Transverse colon (tissue), 4 donors: ENCODE data around the gene MRPL28. TPM values are rescaled to one million over a fixed set of nuclear protein-coding genes. Genes with fewer than 3 reads are reported as not detected.
"Not testable (repeated sequence)": the region's sequence is repeated elsewhere in the genome, so short reads cannot be mapped to it uniquely, and the experiment has no call there.

Experiments used
- DNase-seq: peaks from one replicate; pipeline ENCODE4 v3.0.0-alpha.2; 2019
- H3K27ac ChIP-seq, 4 donors: fragments of 200-600 bp; sonication (generic); 2 replicates each; pipeline ENCODE4 v1.5.1; 2016 to 2018; ENCODE audit warnings: inconsistent platforms in 4 of 4
- H3K27me3 ChIP-seq: fragments of 200-600 bp; sonication (generic); 2 replicates; pipeline ENCODE4 v1.5.1; 2017; ENCODE audit warnings: inconsistent platforms
- H3K36me3 ChIP-seq, 4 donors: fragments of 200-600 bp; sonication (generic); 2 replicates each; pipeline ENCODE4 v1.5.1; 2017 to 2019; ENCODE audit warnings: inconsistent platforms in 4 of 4
- H3K4me1 ChIP-seq, 4 donors: fragments of 200-600 bp; sonication (generic); 2 replicates each; pipeline ENCODE4 v1.5.1; 2017 to 2020; ENCODE audit warnings: inconsistent platforms in 4 of 4
- H3K4me3 ChIP-seq, 4 donors: fragments of 200-600 bp; sonication (generic); 1 replicate in 1 of 4; 2 replicates in 3 of 4; pipeline versions ENCODE4 v1.5.1 to v1.6.1; 2017 to 2019; ENCODE audit warnings: inconsistent platforms in 4 of 4
- H3K9me3 ChIP-seq, 2 donors: fragments of 200-600 bp; sonication (generic); 2 replicates each; pipeline ENCODE4 v1.5.1; 2017 to 2019; ENCODE audit warnings: inconsistent platforms in 2 of 2
- CTCF ChIP-seq, 5 experiments: fragments of 200-600 bp in 3 of 5; fragments of 450-650 bp in 2 of 5; sonication (generic) in 3 of 5; IDR thresholded peaks; 1 replicate in 2 of 5; 2 replicates in 3 of 5; pipeline ENCODE4 v1.5.1; 2016 to 2017; ENCODE audit warnings: antibody characterized with exemption in 5 of 5, inconsistent platforms in 3 of 5, mild to moderate bottlenecking in 2 of 5, moderate library complexity in 1 of 5
- EP300 ChIP-seq: sonication (generic); formaldehyde crosslinking; IDR thresholded peaks from one replicate; pipeline ENCODE4 v1.6.1; 2017; ENCODE audit warnings: antibody characterized with exemption, low read depth
- POLR2A ChIP-seq: fragments of 450-650 bp; IDR thresholded peaks from one replicate; pipeline ENCODE4 v1.6.1; 2016; ENCODE audit warnings: antibody characterized with exemption, mild to moderate bottlenecking, moderate library complexity
- POLR2AphosphoS5 ChIP-seq, 3 donors: sonication (generic); formaldehyde crosslinking; IDR thresholded peaks; one replicate each; pipeline ENCODE4 v1.6.1; 2016; ENCODE audit warnings: antibody characterized with exemption in 3 of 3
- WGBS, 2 donors: methylation state at CpG; one replicate each; pipeline ENCODE4 v1.1.5; 2018; ENCODE audit warnings: low coverage in 1 of 2; 5-methylcytosine and 5-hydroxymethylcytosine counted together
- in situ Hi-C, 4 donors: fragments of 200-750 bp; cut with MboI; loops; one replicate each; pipeline versions ENCODE4 v1.15.0 to v1.15.1; 2017; ENCODE audit warnings: low sequenced_read_pairs in 3 of 4, low pct_ligation_motif_present in 1 of 4, low pct_unique_long_range_greater_than_20kb in 1 of 4
- intact Hi-C: fragments of 100-400 bp; cut with DNase I; formaldehyde crosslinking; loops from one replicate; pipeline ENCODE4 v1.15.1; 2023; ENCODE audit warnings: low total_unique reads
- total RNA-seq, 4 donors: library from RNA; depleted of rRNA; stranded (reverse); fragments of >200 nt; gene quantifications; one replicate each; pipeline ENCODE4 v1.1.0, GENCODE V29; 2016

The MRPL28 gene
- 10 to 100 TPM; 24.7 to 81.2 (median 53.0) TPM for total RNA-seq

GRCh38 chr16:370443-370842 is at the start of gene MRPL28:
TSS of gene MRPL28 (minus strand) at chr16:370538. CDS start at chr16:370218, 320 bp downstream.
- Histone ChIP-seq H3K4me1 (peaks cover 12 to 19% (median 13%) of the 10 kb centered on the region in 4 donors), H3K4me3 (peak within 1 kb of the TSS; percentile 38 to 61 (median 40)), H3K27me3 (no peaks in the 10 kb centered on the region), H3K27ac (peak within 1 kb of the TSS; percentile 71 to 84 (median 72)), H3K9me3 (no peaks in the 10 kb centered on the region), H3K36me3 (peaks cover 0 to 24% (median 6%) of the 10 kb centered on the region in 4 donors)
- TF ChIP-seq POLR2AphosphoS5 (IDR thresholded peaks at IDR 0.05) (peak; percentile 56 to 69 (median 69)), EP300 (no peak), CTCF (IDR thresholded peaks at IDR 0.05) (no peak), POLR2A (peak; percentile 32)
- in situ Hi-C loops = no loop called here
- peak; percentile 97 for DNase-seq
- intact Hi-C loops = no loop called here
- 0 to 2% methylated on average over 13 to 15 of the region's 30 CpGs for whole genome bisulfite sequencing, 2 donors

GRCh38 chr16:415170-415498 is 44.8 kb upstream of the MRPL28 start:
- H3K27ac ChIP-seq, in situ Hi-C loops, H3K4me3 ChIP-seq, H3K27me3 ChIP-seq, DNase-seq, H3K4me1 ChIP-seq, H3K36me3 ChIP-seq, intact Hi-C loops, H3K9me3 ChIP-seq: not testable (repeated sequence)
- 94 to 100% methylated on average over 1 to 3 of the region's 3 CpGs for WGBS, 2 donors

- 87% methylated on average over 19 of the region's 21 CpGs; no CpG with 5 or more reads in 1 of the 2 donors for WGBS, 2 donors
- H3K4me1 ChIP-seq = no peaks in the 10 kb centered on the region
- in situ Hi-C loops = no loop called here
Observed at GRCh38 chr16:414395-415169, 44.2 kb upstream of the MRPL28 start.

GRCh38 chr16:411576-412265 is 41.4 kb upstream of the MRPL28 start:
- in situ Hi-C loops = no loop called here
- 96% methylated on average over 22 of the region's 26 CpGs; no CpG with 5 or more reads in 1 of the 2 donors for WGBS, 2 donors
- H3K36me3 ChIP-seq = peaks cover 0 to 4% (median 0%) of the 10 kb centered on the region in 4 donors

More at GRCh38 chr16:414395-415169, 44.2 kb upstream of the MRPL28 start:
- no peak for TF ChIP-seq POLR2AphosphoS5 (IDR thresholded peaks at IDR 0.05)
- no peak for TF ChIP-seq CTCF (IDR thresholded peaks at IDR 0.05)
- TF ChIP-seq EP300 = no peak
- TF ChIP-seq POLR2A = no peak
- Histone ChIP-seq H3K9me3 (no peaks in the 10 kb centered on the region), H3K4me3 (no peak overlapping the region), H3K36me3 (no peaks in the 10 kb centered on the region), H3K27me3 (no peaks in the 10 kb centered on the region), H3K27ac (no peak overlapping the region)
- intact Hi-C loops = no loop called here
- no peak for DNase-seq

More at GRCh38 chr16:411576-412265, 41.4 kb upstream of the MRPL28 start:
- intact Hi-C loops = no loop called here
- Histone ChIP-seq H3K4me3 (no peak overlapping the region), H3K4me1 (no peaks in the 10 kb centered on the region), H3K27ac (no peak overlapping the region), H3K9me3 (no peaks in the 10 kb centered on the region), H3K27me3 (no peaks in the 10 kb centered on the region)
- DNase-seq = no peak
- TF ChIP-seq EP300 (no peak), POLR2A (no peak), POLR2AphosphoS5 (IDR thresholded peaks at IDR 0.05) (no peak), CTCF (IDR thresholded peaks at IDR 0.05) (no peak)
